H1 (cell line): ENCODE results near the gene TMEM145. TPM values are rescaled to one million over a fixed set of nuclear protein-coding genes. Genes with fewer than 3 reads are reported as not detected.

ENCODE experiments used
- CBX8 ChIP-seq: fragments of 300-800, 300-1000 bp; sonication (generic); IDR thresholded peaks from 2 replicates; pipeline ENCODE4 v1.7.1; 2016; ENCODE audit warnings: low read depth, low read length, borderline replicate concordance
- CREB1 ChIP-seq: IDR thresholded peaks from 2 replicates; pipeline ENCODE4 v1.6.1; 2012; ENCODE audit warnings: inconsistent platforms
- CTBP2 ChIP-seq: IDR thresholded peaks from 2 replicates; pipeline ENCODE4 v1.7.0; 2011; ENCODE audit warnings: borderline replicate concordance, mild to moderate bottlenecking, moderate library complexity, mixed read lengths, low read length; ENCODE audit not compliant: insufficient read depth, insufficient read length
- FOSL1 ChIP-seq: IDR thresholded peaks from 2 replicates; pipeline ENCODE4 v1.6.1; 2011; ENCODE audit warnings: mild to moderate bottlenecking, low read depth, low read length, moderate library complexity; ENCODE audit not compliant: insufficient read depth
- GABPA ChIP-seq: IDR thresholded peaks from 2 replicates; pipeline ENCODE4 v1.6.1; 2011; ENCODE audit warnings: mild to moderate bottlenecking, low read length, moderate library complexity, borderline replicate concordance; ENCODE audit not compliant: insufficient read depth
- KDM1A ChIP-seq: fragments of 200-600, 300-600 bp; sonication (generic); IDR thresholded peaks from 2 replicates; pipeline ENCODE4 v1.7.1; 2016; ENCODE audit warnings: mild to moderate bottlenecking, low read length, borderline replicate concordance
- POLR2A ChIP-seq, 2 experiments: IDR thresholded peaks; 1 replicate in 1 of 2; 2 replicates in 1 of 2; pipeline ENCODE4 v1.6.1; 2011; ENCODE audit warnings: low read depth in 2 of 2, low read length in 2 of 2, mild to moderate bottlenecking in 2 of 2; ENCODE audit errors: control extremely low read depth in 1 of 2
- RAD21 ChIP-seq, 2 experiments: IDR thresholded peaks in 1 of 2; conservative IDR thresholded peaks in 1 of 2; 2 replicates each; pipeline ENCODE4 v1.6.1; 2011; ENCODE audit warnings: low read depth in 2 of 2, low read length in 2 of 2, improper control_type of control experiment in 1 of 2, inconsistent platforms in 1 of 2, mild to moderate bottlenecking in 1 of 2, moderate library complexity in 1 of 2
- RFX5 ChIP-seq: IDR thresholded peaks from 2 replicates; pipeline ENCODE4 v1.6.1; 2011; ENCODE audit warnings: low read depth, low read length, improper control_type of control experiment, borderline replicate concordance
- SP1 ChIP-seq: IDR thresholded peaks from 2 replicates; pipeline ENCODE4 v1.6.1; 2011; ENCODE audit warnings: low read depth, low read length
- TAF7 ChIP-seq: optimal IDR thresholded peaks from 2 replicates; pipeline ENCODE3; 2011; ENCODE audit warnings: low read depth, mild to moderate bottlenecking, inconsistent platforms, low read length, moderate library complexity, borderline replicate concordance
- YY1 ChIP-seq: IDR thresholded peaks from 2 replicates; pipeline ENCODE4 v1.6.1; 2011; ENCODE audit warnings: low read depth, mild to moderate bottlenecking, low read length
- polyA plus RNA-seq, 7 experiments: library from polyadenylated mRNA; depleted of rRNA in 3 of 7; stranded (reverse) in 5 of 7; unstranded in 2 of 7; fragments of >200 nt in 5 of 7; fragments of 200-250 nt in 2 of 7; gene quantifications; 1 replicate in 5 of 7; 2 replicates in 1 of 7; 4 replicates in 1 of 7; pipeline versions ENCODE4 v1.2.1 to v1.2.3, GENCODE V29; 2011 to 2013; ENCODE audit warnings: missing spikeins in 2 of 7, mixed read lengths in 2 of 7
- total RNA-seq: library from RNA; stranded (reverse); fragmentation: NEBNext Ultra II Directional; extraction: Animal tissue kit (Norgen Biotek cat#: 25700); gene quantifications from 2 replicates; pipeline ENCODE4 v1.2.1, GENCODE V29; 2021
- TF ChIP-seq, protein P1 (sequence below), 3 experiments: IDR thresholded peaks; 1 replicate in 2 of 3; 2 replicates in 1 of 3; pipeline versions ENCODE4 v1.5.1 to v1.6.1; 2011; ENCODE audit warnings: low read length in 3 of 3, mild to moderate bottlenecking in 3 of 3, inconsistent platforms in 2 of 3, low read depth in 1 of 3, moderate library complexity in 1 of 3; ENCODE audit not compliant: insufficient read depth in 1 of 3; ENCODE audit errors: control extremely low read depth in 1 of 3
- TF ChIP-seq, protein P2 (sequence below): IDR thresholded peaks from 2 replicates; pipeline ENCODE4 v1.6.1; 2012; ENCODE audit warnings: low read length, inconsistent platforms
- TF ChIP-seq, protein P3 (sequence below): IDR thresholded peaks from 2 replicates; pipeline ENCODE4 v1.6.1; 2011; ENCODE audit warnings: low read depth, mild to moderate bottlenecking, low read length; ENCODE audit not compliant: insufficient read depth

The TMEM145 gene
- total and polyA plus RNA-seq, 2 of the 8 experiments (the other 6 are each of a cell fraction or from before 2014, with no cell fraction given), result 2.3 to 4.7 TPM

GRCh38 chr19:42370068-42370520 lies 57.0 kb downstream of the TMEM145 start (continued):
- TF ChIP-seq FOSL1 (0 out of 2 replicates have a peak, but pooled peaks have one; percentile 73), CBX8 (no peak), TAF7 (peak; percentile 58), GABPA (no peak), RFX5 (no peak), RAD21 (IDR thresholded peaks at IDR 0.05 in 1 of 2, conservative IDR thresholded peaks at IDR 0.05 in 1 of 2; ENCODE audit: low read depth in 2 of 2, low read length in 2 of 2) (peak; percentile 61 to 64), SP1 (0 out of 2 replicates have a peak, but pooled peaks have one; percentile 65), CREB1 (peak; percentile 40; the same call in 1 of the 2 replicates), CTBP2 (no peak), YY1 (no peak), KDM1A (peak; percentile 77; the same call in 1 of the 2 replicates), POLR2A (IDR thresholded peaks at IDR 0.05; ENCODE audit: control extremely low read depth in 1 of 2, low read depth in 2 of 2, low read length in 2 of 2) (peak in 1 of 2 experiments; percentile 46; a peak in 1 of 3 replicates)
- TF ChIP-seq, protein P1, sequence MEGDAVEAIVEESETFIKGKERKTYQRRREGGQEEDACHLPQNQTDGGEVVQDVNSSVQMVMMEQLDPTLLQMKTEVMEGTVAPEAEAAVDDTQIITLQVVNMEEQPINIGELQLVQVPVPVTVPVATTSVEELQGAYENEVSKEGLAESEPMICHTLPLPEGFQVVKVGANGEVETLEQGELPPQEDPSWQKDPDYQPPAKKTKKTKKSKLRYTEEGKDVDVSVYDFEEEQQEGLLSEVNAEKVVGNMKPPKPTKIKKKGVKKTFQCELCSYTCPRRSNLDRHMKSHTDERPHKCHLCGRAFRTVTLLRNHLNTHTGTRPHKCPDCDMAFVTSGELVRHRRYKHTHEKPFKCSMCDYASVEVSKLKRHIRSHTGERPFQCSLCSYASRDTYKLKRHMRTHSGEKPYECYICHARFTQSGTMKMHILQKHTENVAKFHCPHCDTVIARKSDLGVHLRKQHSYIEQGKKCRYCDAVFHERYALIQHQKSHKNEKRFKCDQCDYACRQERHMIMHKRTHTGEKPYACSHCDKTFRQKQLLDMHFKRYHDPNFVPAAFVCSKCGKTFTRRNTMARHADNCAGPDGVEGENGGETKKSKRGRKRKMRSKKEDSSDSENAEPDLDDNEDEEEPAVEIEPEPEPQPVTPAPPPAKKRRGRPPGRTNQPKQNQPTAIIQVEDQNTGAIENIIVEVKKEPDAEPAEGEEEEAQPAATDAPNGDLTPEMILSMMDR (IDR thresholded peaks at IDR 0.05; ENCODE audit: control extremely low read depth in 1 of 3, insufficient read depth in 1 of 3, low read depth in 1 of 3, low read length in 3 of 3), result peak; percentile 60 to 65 (median 62)
- TF ChIP-seq, protein P2, sequence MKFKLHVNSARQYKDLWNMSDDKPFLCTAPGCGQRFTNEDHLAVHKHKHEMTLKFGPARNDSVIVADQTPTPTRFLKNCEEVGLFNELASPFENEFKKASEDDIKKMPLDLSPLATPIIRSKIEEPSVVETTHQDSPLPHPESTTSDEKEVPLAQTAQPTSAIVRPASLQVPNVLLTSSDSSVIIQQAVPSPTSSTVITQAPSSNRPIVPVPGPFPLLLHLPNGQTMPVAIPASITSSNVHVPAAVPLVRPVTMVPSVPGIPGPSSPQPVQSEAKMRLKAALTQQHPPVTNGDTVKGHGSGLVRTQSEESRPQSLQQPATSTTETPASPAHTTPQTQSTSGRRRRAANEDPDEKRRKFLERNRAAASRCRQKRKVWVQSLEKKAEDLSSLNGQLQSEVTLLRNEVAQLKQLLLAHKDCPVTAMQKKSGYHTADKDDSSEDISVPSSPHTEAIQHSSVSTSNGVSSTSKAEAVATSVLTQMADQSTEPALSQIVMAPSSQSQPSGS, result peak; percentile 68; the same call in 1 of the 2 replicates
- TF ChIP-seq, protein P3, sequence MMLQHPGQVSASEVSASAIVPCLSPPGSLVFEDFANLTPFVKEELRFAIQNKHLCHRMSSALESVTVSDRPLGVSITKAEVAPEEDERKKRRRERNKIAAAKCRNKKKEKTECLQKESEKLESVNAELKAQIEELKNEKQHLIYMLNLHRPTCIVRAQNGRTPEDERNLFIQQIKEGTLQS, result no peak
